Sigmoid colon (tissue), 7 donors: ENCODE measurements around the gene IGLON5. TPM values are rescaled to one million over a fixed set of nuclear protein-coding genes. Genes with fewer than 3 reads are reported as not detected.

ENCODE experiments used
- DNase-seq: peaks from one replicate; pipeline ENCODE4 v3.0.0-alpha.2; 2019
- H3K27ac ChIP-seq, 4 donors: fragments of 200-600 bp; sonication (generic); one replicate each; pipeline ENCODE4 v1.5.1; 2016 to 2019; ENCODE audit warnings: mild to moderate bottlenecking in 1 of 4
- H3K27me3 ChIP-seq, 3 donors: fragments of 200-600 bp; sonication (generic); one replicate each; pipeline ENCODE4 v1.5.1; 2019; ENCODE audit warnings: mild to moderate bottlenecking in 1 of 3
- H3K36me3 ChIP-seq, 4 donors: fragments of 200-600 bp; sonication (generic); one replicate each; pipeline ENCODE4 v1.5.1; 2016 to 2019
- H3K4me1 ChIP-seq, 4 donors: fragments of 200-600 bp; sonication (generic); one replicate each; pipeline ENCODE4 v1.5.1; 2017 to 2019
- H3K4me3 ChIP-seq, 4 donors: fragments of 200-600 bp; sonication (generic); one replicate each; pipeline ENCODE4 v1.5.1; 2017 to 2019; ENCODE audit warnings: mild to moderate bottlenecking in 2 of 4, moderate library complexity in 1 of 4
- H3K9me3 ChIP-seq, 4 donors: fragments of 200-600 bp in 3 of 4; sonication (generic) in 3 of 4; one replicate each; pipeline versions ENCODE4 v1.5.1 to v1.6.1; 2013 to 2019
- CTCF ChIP-seq, 4 experiments: fragments of 450-650 bp in 3 of 4; fragments of 200-600 bp in 1 of 4; IDR thresholded peaks; one replicate each; pipeline ENCODE4 v1.5.1; 2016 to 2019; ENCODE audit warnings: antibody characterized with exemption in 4 of 4, mild to moderate bottlenecking in 3 of 4, moderate library complexity in 2 of 4
- EP300 ChIP-seq, 4 donors: sonication (generic); formaldehyde crosslinking; IDR thresholded peaks; one replicate each; pipeline ENCODE4 v1.6.1; 2017; ENCODE audit warnings: antibody characterized with exemption in 4 of 4
- POLR2A ChIP-seq, 2 donors: fragments of 450-650 bp; IDR thresholded peaks; one replicate each; pipeline ENCODE4 v1.6.1; 2016; ENCODE audit warnings: antibody characterized with exemption in 2 of 2, mild to moderate bottlenecking in 2 of 2, moderate library complexity in 2 of 2
- POLR2AphosphoS5 ChIP-seq, 4 donors: sonication (generic); formaldehyde crosslinking; IDR thresholded peaks; one replicate each; pipeline ENCODE4 v1.6.1; 2017; ENCODE audit warnings: antibody characterized with exemption in 4 of 4
- WGBS, 2 donors: extraction: QIAGEN DNeasy Blood & Tissue Kit; methylation state at CpG; one replicate each; pipeline ENCODE4 v1.1.7; 2013; 5-methylcytosine and 5-hydroxymethylcytosine counted together
- intact Hi-C: fragments of 100-400 bp; cut with DNase I; formaldehyde crosslinking; loops from one replicate; pipeline ENCODE4 v1.15.1; 2023
- polyA plus RNA-seq, 3 donors: library from polyadenylated mRNA; stranded (reverse); fragments of 200-250 nt; gene quantifications; one replicate each; pipeline ENCODE4 v1.2.3, GENCODE V29; 2013
- total RNA-seq, 4 donors: library from RNA; depleted of rRNA; stranded (reverse); fragments of >200 nt; gene quantifications; one replicate each; pipeline ENCODE4 v1.1.0, GENCODE V29; 2016
- donor health status: healthy with polysubstance abuse.
- donor health status: Bipolar disorder and iron deficiency.
- donor health status: healthy.

Gene IGLON5
- total and polyA plus RNA-seq, 7 donors = 0.26 to 1.4 TPM; not detected in 5

GRCh38 chr19:51372021-51372648, 60.7 kb downstream of the IGLON5 start:
- no peak for DNase-seq
- H3K9me3 ChIP-seq = no peaks in the 10 kb centered on the region
- H3K27ac ChIP-seq = no peak overlapping the region
- no peaks in the 10 kb centered on the region for H3K36me3 ChIP-seq
- H3K27me3 ChIP-seq = no peaks in the 10 kb centered on the region
- intact Hi-C loops = no loop called here
- no peak overlapping the region for H3K4me3 ChIP-seq
- TF ChIP-seq EP300 (IDR thresholded peaks at IDR 0.05) = no peak
- no peak for TF ChIP-seq POLR2A (IDR thresholded peaks at IDR 0.05)
- TF ChIP-seq CTCF (IDR thresholded peaks at IDR 0.05) = no peak
- TF ChIP-seq POLR2AphosphoS5 (IDR thresholded peaks at IDR 0.05) = no peak
- 79 to 81% methylated on average over 18 of the region's 18 CpGs for WGBS, 2 donors
- H3K4me1 ChIP-seq = peaks cover 0 to 10% (median 6%) of the 10 kb centered on the region in 4 donors

GRCh38 chr19:51372649-51373504, 61.4 kb downstream of the IGLON5 start, which contains the start of gene NKG7:
Gene NKG7 (minus strand): TSS chr19:51372654. CDS start chr19:51372535, 119 bp downstream.
- Histone ChIP-seq H3K4me1 (peaks cover 0 to 9% (median 6%) of the 10 kb centered on the region in 4 donors), H3K36me3 (no peaks in the 10 kb centered on the region), H3K4me3 (no peak within 1 kb of the TSS), H3K27me3 (no peaks in the 10 kb centered on the region), H3K9me3 (no peaks in the 10 kb centered on the region), H3K27ac (no peak within 1 kb of the TSS)
- 38 to 53% methylated on average over 9 of the region's 9 CpGs for WGBS, 2 donors
- no peak for DNase-seq
- intact Hi-C loops = no loop called here
- TF ChIP-seq EP300 (IDR thresholded peaks at IDR 0.05) (no peak), POLR2A (IDR thresholded peaks at IDR 0.05) (no peak), CTCF (IDR thresholded peaks at IDR 0.05) (no peak), POLR2AphosphoS5 (IDR thresholded peaks at IDR 0.05) (no peak)

- intact Hi-C loops = no loop called here
- Histone ChIP-seq H3K4me3 (no peak overlapping the region), H3K4me1 (no peaks in the 10 kb centered on the region), H3K27ac (no peak overlapping the region), H3K9me3 (no peaks in the 10 kb centered on the region), H3K27me3 (no peaks in the 10 kb centered on the region), H3K36me3 (no peaks in the 10 kb centered on the region)
- no peak for DNase-seq
- 60 to 77% methylated on average over 11 of the region's 11 CpGs for WGBS, 2 donors
- TF ChIP-seq POLR2A (IDR thresholded peaks at IDR 0.05) (no peak), EP300 (IDR thresholded peaks at IDR 0.05) (no peak)
These were observed 64.2 kb downstream of the IGLON5 start for GRCh38 chr19:51375504-51376221.

GRCh38 chr19:51377422-51377821, 66.0 kb downstream of the IGLON5 start:
- Histone ChIP-seq H3K9me3 (peaks cover 0 to 3% (median 1%) of the 10 kb centered on the region in 4 donors), H3K27ac (no peak overlapping the region), H3K27me3 (no peaks in the 10 kb centered on the region), H3K4me3 (no peak overlapping the region), H3K36me3 (no peaks in the 10 kb centered on the region), H3K4me1 (no peaks in the 10 kb centered on the region)
- TF ChIP-seq POLR2A (IDR thresholded peaks at IDR 0.05) = no peak
- no peak for TF ChIP-seq CTCF (IDR thresholded peaks at IDR 0.05)
- TF ChIP-seq POLR2AphosphoS5 (IDR thresholded peaks at IDR 0.05) = no peak
- no peak for TF ChIP-seq EP300 (IDR thresholded peaks at IDR 0.05)
- no peak for DNase-seq
- intact Hi-C loops = no loop called here
- WGBS, 2 donors = 74 to 85% methylated on average over 2 of the region's 2 CpGs

GRCh38 chr19:51380379-51380778, 68.9 kb downstream of the IGLON5 start:
- H3K4me3 ChIP-seq = no peak overlapping the region
- no peaks in the 10 kb centered on the region for H3K36me3 ChIP-seq
- 95% methylated on average over 9 of the region's 9 CpGs for WGBS, 2 donors
- no peaks in the 10 kb centered on the region for H3K27me3 ChIP-seq
- no peak for TF ChIP-seq EP300 (IDR thresholded peaks at IDR 0.05)
- TF ChIP-seq POLR2A (IDR thresholded peaks at IDR 0.05) = no peak
- no peak for TF ChIP-seq POLR2AphosphoS5 (IDR thresholded peaks at IDR 0.05)
- TF ChIP-seq CTCF (IDR thresholded peaks at IDR 0.05) = no peak
- H3K9me3 ChIP-seq = peaks cover 0 to 3% (median 1%) of the 10 kb centered on the region in 4 donors
- DNase-seq = no peak
- no peaks in the 10 kb centered on the region for H3K4me1 ChIP-seq
- intact Hi-C loops = no loop called here
- H3K27ac ChIP-seq = no peak overlapping the region
